GM18907 (cell line): ENCODE data around the gene ABCG1.
A peak's percentile ranks its signal among the peaks of the same experiment; 100 is the strongest.
"Not testable (repeated sequence)": the region's sequence is repeated elsewhere in the genome, so short reads cannot be mapped to it uniquely, and the experiment has no call there.

Experiments used
- ATAC-seq: cut with Tn5 transposase; IDR thresholded peaks from one replicate; pipeline ENCODE4 v1.9.1; 2021; ENCODE audit warnings: mild to moderate bottlenecking, moderate library complexity; ENCODE audit not compliant: unreplicated experiment

ABCG1 gene

GRCh38 chr21:42218836-42219605, at the start of gene ABCG1:
Gene ABCG1 (plus strand): TSS chr21:42219140. CDS start chr21:42219263, 123 bp downstream.
- no peak for ATAC-seq

- no peak for ATAC-seq
These were observed 49.2 kb upstream of the ABCG1 start for GRCh38 chr21:42169758-42170157.

- ATAC-seq: no peak
These were observed 47.6 kb upstream of the ABCG1 start for GRCh38 chr21:42171091-42172053.

- ATAC-seq: no peak
These were observed 46.1 kb upstream of the ABCG1 start for GRCh38 chr21:42172596-42173483.

- no peak for ATAC-seq
These were observed 44.8 kb upstream of the ABCG1 start for GRCh38 chr21:42174173-42174572.

GRCh38 chr21:42175110-42175710, 43.7 kb upstream of the ABCG1 start:
- ATAC-seq: no peak

GRCh38 chr21:42176859-42177258, 42.1 kb upstream of the ABCG1 start:
- ATAC-seq: no peak

- no peak for ATAC-seq
These were observed 39.6 kb upstream of the ABCG1 start for GRCh38 chr21:42179316-42179715.

- ATAC-seq: not testable (repeated sequence)
These were observed 38.9 kb upstream of the ABCG1 start for GRCh38 chr21:42180001-42180400.

- no peak for ATAC-seq
These were observed 36.1 kb upstream of the ABCG1 start for GRCh38 chr21:42182713-42183371.

- no peak for ATAC-seq
These were observed 35.3 kb upstream of the ABCG1 start for GRCh38 chr21:42183374-42184266.

- ATAC-seq: no peak
These were observed 32.3 kb upstream of the ABCG1 start for GRCh38 chr21:42186591-42186990.

- ATAC-seq: peak; percentile 95
These were observed 30.8 kb upstream of the ABCG1 start for GRCh38 chr21:42187976-42188653.

GRCh38 chr21:42188663-42189062, 30.3 kb upstream of the ABCG1 start:
- ATAC-seq: no peak

GRCh38 chr21:42189431-42189830, 29.5 kb upstream of the ABCG1 start:
- no peak for ATAC-seq

- no peak for ATAC-seq
These were observed 29.0 kb upstream of the ABCG1 start for GRCh38 chr21:42189860-42190485.

- ATAC-seq: no peak
These were observed 28.5 kb upstream of the ABCG1 start for GRCh38 chr21:42190486-42190863.

GRCh38 chr21:42191064-42191463, 27.9 kb upstream of the ABCG1 start:
- ATAC-seq: no peak
